AG04450 (cell line): ENCODE data around the gene NRG2. TPM values are rescaled to one million over a fixed set of nuclear protein-coding genes. Genes with fewer than 3 reads are reported as not detected.

Experiments
- CTCF ChIA-PET: fragments of 300-600, 350-600 bp; formaldehyde crosslinking; extraction: SDS; loops from one replicate; lab custom pipeline; 2022; ENCODE audit warnings: antibody characterized with exemption, inconsistent platforms; lab: Charles Lee
- POLR2A ChIA-PET: fragments of 350-600 bp; formaldehyde crosslinking; extraction: SDS; loops from one replicate; lab custom pipeline; 2021; ENCODE audit warnings: antibody characterized with exemption, inconsistent platforms; lab: Yijun Ruan, JAX
- DNase-seq: peaks from one replicate; pipeline ENCODE4 v3.0.0-alpha.2; 2011; ENCODE audit warnings: low read depth, low spot score
- H3K27ac ChIP-seq: one replicate; pipeline ENCODE4 v1.5.1; 2012; ENCODE audit warnings: low read depth, low read length, control low read depth
- H3K27me3 ChIP-seq: one replicate; pipeline ENCODE4 v1.6.0; 2012; ENCODE audit warnings: low read length; ENCODE audit not compliant: control insufficient read depth, insufficient read depth
- H3K4me3 ChIP-seq: 2 replicates; pipeline ENCODE4 v1.5.1; 2011; ENCODE audit warnings: mild to moderate bottlenecking, low read depth, low read length, control low read depth
- H3K9me3 ChIP-seq: 2 replicates; pipeline ENCODE4 v1.5.1; 2012; ENCODE audit warnings: low read length; ENCODE audit not compliant: control insufficient read depth, insufficient read depth
- polyA plus RNA-seq: library from polyadenylated mRNA; depleted of rRNA; stranded (reverse); fragments of >200 nt; gene quantifications from 2 replicates; pipeline ENCODE4 v1.2.3, GENCODE V29; 2011
- TF ChIP-seq, protein P1 (sequence below): IDR thresholded peaks from 2 replicates; pipeline ENCODE4 v1.5.1; 2011; ENCODE audit warnings: low read depth, low read length, control low read depth, inconsistent platforms

The NRG2 gene
- polyA plus RNA-seq, 1 experiment, result 0.02 TPM

DNA sequence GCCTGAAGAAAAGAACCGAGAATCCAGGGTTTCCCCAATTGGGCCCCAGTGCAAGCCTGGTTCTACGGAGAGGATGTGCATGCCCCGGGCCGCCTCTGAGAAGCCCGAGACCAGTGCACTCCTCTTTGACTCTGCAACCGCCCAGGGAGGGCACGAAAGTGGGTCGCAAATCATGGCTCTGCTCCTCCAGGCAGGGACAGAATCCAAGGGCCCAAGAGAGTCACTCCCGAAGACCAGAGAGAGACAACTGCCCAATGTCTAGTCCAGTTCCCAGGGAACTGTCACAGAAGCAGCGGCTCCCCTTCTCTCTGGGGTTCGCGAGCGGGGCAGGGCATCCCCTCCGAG, 139.7 kb downstream of the NRG2 start:
- TF ChIP-seq, protein P1, sequence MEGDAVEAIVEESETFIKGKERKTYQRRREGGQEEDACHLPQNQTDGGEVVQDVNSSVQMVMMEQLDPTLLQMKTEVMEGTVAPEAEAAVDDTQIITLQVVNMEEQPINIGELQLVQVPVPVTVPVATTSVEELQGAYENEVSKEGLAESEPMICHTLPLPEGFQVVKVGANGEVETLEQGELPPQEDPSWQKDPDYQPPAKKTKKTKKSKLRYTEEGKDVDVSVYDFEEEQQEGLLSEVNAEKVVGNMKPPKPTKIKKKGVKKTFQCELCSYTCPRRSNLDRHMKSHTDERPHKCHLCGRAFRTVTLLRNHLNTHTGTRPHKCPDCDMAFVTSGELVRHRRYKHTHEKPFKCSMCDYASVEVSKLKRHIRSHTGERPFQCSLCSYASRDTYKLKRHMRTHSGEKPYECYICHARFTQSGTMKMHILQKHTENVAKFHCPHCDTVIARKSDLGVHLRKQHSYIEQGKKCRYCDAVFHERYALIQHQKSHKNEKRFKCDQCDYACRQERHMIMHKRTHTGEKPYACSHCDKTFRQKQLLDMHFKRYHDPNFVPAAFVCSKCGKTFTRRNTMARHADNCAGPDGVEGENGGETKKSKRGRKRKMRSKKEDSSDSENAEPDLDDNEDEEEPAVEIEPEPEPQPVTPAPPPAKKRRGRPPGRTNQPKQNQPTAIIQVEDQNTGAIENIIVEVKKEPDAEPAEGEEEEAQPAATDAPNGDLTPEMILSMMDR, result no peak
- Histone ChIP-seq H3K9me3 (no peaks in the 10 kb centered on the region), H3K27ac (no peak overlapping the region), H3K27me3 (peaks cover 68% of the 10 kb centered on the region), H3K4me3 (no peak overlapping the region)
- DNase-seq, result no peak
- CTCF ChIA-PET, result interaction anchor here (0.6 kb wide), 1 partner anchor 138 kb away, joined by 4 read pairs; no protein-coding TSS in a partner anchor
- POLR2A ChIA-PET, result no interaction called here

DNA sequence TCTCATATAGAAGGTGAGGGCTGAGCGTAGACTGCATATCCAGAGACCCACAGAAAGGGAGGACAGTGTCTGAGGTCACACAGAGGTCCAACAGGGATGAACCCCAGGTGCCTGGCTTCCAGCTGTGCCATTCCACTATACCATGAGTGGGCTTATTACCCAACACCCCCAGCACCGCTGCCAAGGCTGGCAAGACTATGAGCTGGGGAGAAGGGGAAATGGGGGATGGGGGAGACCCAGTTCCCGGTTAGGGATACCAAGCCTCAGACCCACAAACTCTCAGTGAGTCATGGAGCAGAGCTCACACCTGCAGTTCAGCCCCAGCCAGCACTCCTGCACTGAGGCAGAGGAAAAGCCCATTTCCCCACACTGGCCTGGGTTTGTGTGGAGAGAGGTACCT, 141.1 kb downstream of the NRG2 start:
- CTCF ChIA-PET, result interaction anchor here (0.7 kb wide), 1 partner anchor 38 kb away, joined by 3 read pairs; no protein-coding TSS in a partner anchor
- H3K9me3 ChIP-seq, result no peaks in the 10 kb centered on the region
- DNase-seq, result no peak
- H3K4me3 ChIP-seq, result no peak overlapping the region
- peaks cover 73% of the 10 kb centered on the region for H3K27me3 ChIP-seq
- POLR2A ChIA-PET, result no interaction called here
- H3K27ac ChIP-seq, result no peak overlapping the region
- TF ChIP-seq, protein P1, result no peak

DNA sequence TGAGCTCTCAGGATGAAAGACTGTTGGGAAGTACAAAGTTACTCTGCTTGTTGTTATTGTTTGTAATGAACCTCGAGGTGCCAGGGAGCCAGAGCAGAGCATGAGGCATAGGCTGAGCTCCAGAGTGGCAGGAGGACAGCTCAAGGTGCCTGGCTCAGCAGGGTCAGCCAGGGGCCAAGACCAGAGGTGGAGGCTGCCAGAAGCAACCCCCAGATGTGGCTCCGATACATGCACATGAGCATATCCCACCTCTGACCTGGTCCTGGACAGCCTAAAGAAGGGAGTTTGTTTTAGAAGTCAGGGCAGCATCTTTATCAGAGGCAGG, 141.9 kb downstream of the NRG2 start:
- CTCF ChIA-PET, result interaction anchor here (0.5 kb wide), 1 partner anchor 21 kb away, joined by 3 read pairs; no protein-coding TSS in a partner anchor
- Histone ChIP-seq H3K4me3 (no peak overlapping the region), H3K27me3 (peaks cover 78% of the 10 kb centered on the region), H3K27ac (no peak overlapping the region), H3K9me3 (no peaks in the 10 kb centered on the region)
- no peak for DNase-seq
- POLR2A ChIA-PET, result no interaction called here
- TF ChIP-seq, protein P1, result no peak

DNA sequence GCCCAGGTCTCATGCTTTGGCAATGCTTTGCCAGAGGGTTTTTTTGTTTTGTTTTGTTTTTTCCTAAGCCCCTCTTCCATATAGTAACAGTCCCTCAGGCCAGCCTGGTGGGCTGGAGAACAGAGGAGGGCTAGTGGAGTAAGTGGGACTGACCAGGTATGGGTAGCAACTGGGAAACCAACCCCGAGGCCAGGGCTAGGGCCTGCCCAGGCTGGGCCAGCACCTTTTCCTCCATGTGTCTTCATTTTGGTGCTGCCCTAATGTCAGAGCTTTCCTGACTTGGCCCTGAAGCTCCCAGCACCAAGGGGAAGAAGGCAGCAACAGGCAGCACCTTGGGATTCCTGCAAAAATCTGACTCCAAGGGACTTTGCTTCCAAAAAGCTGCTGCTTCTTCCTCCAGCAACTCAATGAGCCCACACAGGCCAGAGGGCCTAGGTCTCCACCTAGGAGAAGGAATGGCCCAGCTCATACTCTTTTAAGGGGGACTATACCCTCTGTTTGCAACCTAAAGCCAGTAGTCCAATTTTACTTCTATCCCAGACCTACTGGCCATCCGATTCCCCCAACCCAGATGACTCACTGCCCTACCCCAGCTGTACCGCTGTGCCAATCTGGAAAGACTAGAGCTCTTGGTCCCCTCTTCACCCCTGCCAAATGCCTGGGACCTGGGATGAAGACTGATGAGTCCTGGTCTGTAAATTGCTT, 142.4 kb downstream of the NRG2 start:
- CTCF ChIA-PET, result interaction anchor here (0.5 kb wide), 1 partner anchor 20 kb away, joined by 3 read pairs; no protein-coding TSS in a partner anchor
- H3K27me3 ChIP-seq, result peaks cover 73% of the 10 kb centered on the region
- TF ChIP-seq, protein P1, result no peak

DNA sequence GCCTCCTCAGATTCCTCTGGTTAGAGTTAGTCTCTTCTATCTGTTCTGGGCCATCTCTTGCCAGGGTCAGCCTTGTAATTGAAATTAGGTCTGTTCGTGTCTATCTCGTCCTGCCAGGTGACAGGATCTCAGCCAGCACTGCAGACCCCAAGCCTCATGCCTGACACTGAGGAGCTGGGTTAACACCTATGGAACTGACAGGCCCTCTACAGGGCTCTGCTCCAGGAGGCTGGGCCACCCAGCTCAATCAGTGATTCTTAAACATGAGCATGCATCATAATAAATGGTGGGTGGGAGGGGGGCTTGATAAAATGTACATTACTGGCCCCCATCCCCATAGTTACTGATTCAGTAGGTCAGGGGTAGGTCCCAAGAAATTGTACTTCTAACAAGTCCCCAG, 144.1 kb downstream of the NRG2 start:
- no peaks in the 10 kb centered on the region for H3K9me3 ChIP-seq
- POLR2A ChIA-PET, result no interaction called here
- no peak for DNase-seq
- CTCF ChIA-PET, result no interaction called here
- no peak overlapping the region for H3K4me3 ChIP-seq
- TF ChIP-seq, protein P1, result no peak
- H3K27ac ChIP-seq, result no peak overlapping the region
- peaks cover 72% of the 10 kb centered on the region for H3K27me3 ChIP-seq

More for the DNA sequence above, 142.4 kb downstream of the NRG2 start:
- Histone ChIP-seq H3K4me3 (no peak overlapping the region), H3K9me3 (no peaks in the 10 kb centered on the region), H3K27ac (no peak overlapping the region)
- no peak for DNase-seq
- POLR2A ChIA-PET, result no interaction called here
